ENCODE data around the gene RAPGEF3. TPM values are rescaled to one million over a fixed set of nuclear protein-coding genes. Genes with fewer than 3 reads are reported as not detected.
A peak's percentile ranks its signal among the peaks of the same experiment; 100 is the strongest.

Gene RAPGEF3
- total and polyA plus RNA-seq, 9 of the 15 experiments (the other 6 are each of a cell fraction or from before 2014, with no cell fraction given) = 0.03 to 0.78 (median 0.37) TPM; not detected in 1

DNA sequence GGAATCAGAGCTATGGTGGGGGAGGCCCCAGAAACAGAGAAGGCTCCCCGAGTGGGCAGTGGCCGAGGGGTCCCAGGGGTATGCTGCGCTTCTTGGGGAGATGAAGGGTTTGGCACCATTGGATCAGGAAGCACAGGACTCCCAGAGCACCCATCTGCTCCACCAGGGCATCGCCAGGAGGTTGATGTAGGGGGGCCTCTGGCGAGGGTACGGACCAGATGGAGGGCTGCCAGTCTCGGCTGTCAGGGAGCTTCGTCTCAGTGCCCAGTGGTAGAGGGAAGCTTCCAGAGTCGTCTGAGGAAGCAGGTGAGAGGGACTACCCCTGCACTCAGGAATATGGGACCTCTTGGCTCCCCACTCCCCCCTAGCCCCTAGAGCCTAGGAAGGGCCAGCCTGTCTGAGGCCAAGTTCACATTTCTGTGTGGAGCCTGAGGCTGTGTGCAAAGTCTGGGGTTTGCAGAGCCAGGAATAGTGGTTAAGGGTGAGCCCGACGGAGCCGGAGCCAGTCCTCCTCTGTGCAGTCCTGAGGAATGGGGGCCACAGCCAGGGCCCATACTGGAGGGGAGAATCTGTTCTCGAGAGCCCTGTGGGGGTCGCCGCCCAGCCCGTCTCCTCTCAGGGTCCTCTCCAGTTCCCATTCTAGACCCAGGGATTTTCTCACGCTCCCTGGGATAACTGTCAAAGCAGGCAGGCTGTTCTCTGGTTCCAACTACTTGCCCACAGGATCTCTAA is 24.5 kb upstream of the RAPGEF3 start:
- FAIRE-seq = no peak
- no peaks in the 10 kb centered on the region for H3K27me3 ChIP-seq (ENCODE audit: control insufficient read depth in 2 of 2, insufficient read depth in 2 of 2, low read length in 2 of 2)
- peaks cover 17% of the 10 kb centered on the region; the same call in 1 of the 2 replicates for H4K20me1 ChIP-seq (replicated peaks; ENCODE audit: control insufficient read depth, insufficient read depth, low read length)
- intact Hi-C loops (cut with micrococcal nuclease) = no loop called here
- no peaks in the 10 kb centered on the region for H3K9me1 ChIP-seq (ENCODE audit: control insufficient read depth, insufficient read depth, low read length)
- POLR2A ChIA-PET = interaction anchor here (0.6 to 2.8 kb wide), 4 partner anchors 10 to 405 kb away, joined by 3 to 8 read pairs (median 4); partner anchors contain the start of gene SLC48A1
- H3K9me3 ChIP-seq (replicated peaks; ENCODE audit: control insufficient read depth, insufficient read depth, low read depth, low read length) = no peaks in the 10 kb centered on the region
- H3K9ac ChIP-seq (ENCODE audit: insufficient read depth in 1 of 2, low read depth in 2 of 2, low read length in 2 of 2) = peak overlapping the region in 1 of 2 experiments; percentile 14; a peak in 2 of 4 replicates
- H3K4me2 ChIP-seq (ENCODE audit: insufficient read depth, low read length) = no peak overlapping the region
- DNase-seq (ENCODE audit: extremely low read depth in 1 of 4, low spot score in 3 of 4) = no peak
- no peak overlapping the region for H3K27ac ChIP-seq (ENCODE audit: extremely low read depth, low read depth, low read length)
- CTCF ChIA-PET (ENCODE audit: low intra/inter-chr PET ratio) = no interaction called here
- H3K4me1 ChIP-seq (replicated peaks in 1 of 2; ENCODE audit: control insufficient read depth in 2 of 2, insufficient read depth in 2 of 2, low read length in 2 of 2) = peaks cover 10 to 47% of the 10 kb centered on the region in 2 experiments
- WGBS (ENCODE audit: insufficient coverage, low coverage, missing lambda C conversion rate) = 80% methylated on average over 10 of the region's 17 CpGs
- H3K4me3 ChIP-seq = no peak overlapping the region
- in situ Hi-C loops (cut with MboI) = no loop called here
- peaks cover 90% of the 10 kb centered on the region; the same call in 2 of the 3 replicates for H3K36me3 ChIP-seq (ENCODE audit: control insufficient read depth, insufficient read depth, low read length)
- ATAC-seq = no peak
- peaks cover 20% of the 10 kb centered on the region for H3K79me2 ChIP-seq (ENCODE audit: control insufficient read depth, insufficient read depth, low read length)
- H2AFZ ChIP-seq (ENCODE audit: low read depth, low read length) = no peak overlapping the region
- BruUV-seq (replicated peaks) = TSS peak; percentile 52
- no peak for TF ChIP-seq JUN (IDR thresholded peaks at IDR 0.05; ENCODE audit: borderline replicate concordance, low read depth, low read length)
- no peak for TF ChIP-seq JUN (CRISPR knock-in tag; IDR thresholded peaks at IDR 0.05; ENCODE audit: borderline replicate concordance)
- no peak for TF ChIP-seq ARID3A (IDR thresholded peaks at IDR 0.05; ENCODE audit: borderline replicate concordance, low read depth, low read length)
- TF ChIP-seq, protein P1, sequence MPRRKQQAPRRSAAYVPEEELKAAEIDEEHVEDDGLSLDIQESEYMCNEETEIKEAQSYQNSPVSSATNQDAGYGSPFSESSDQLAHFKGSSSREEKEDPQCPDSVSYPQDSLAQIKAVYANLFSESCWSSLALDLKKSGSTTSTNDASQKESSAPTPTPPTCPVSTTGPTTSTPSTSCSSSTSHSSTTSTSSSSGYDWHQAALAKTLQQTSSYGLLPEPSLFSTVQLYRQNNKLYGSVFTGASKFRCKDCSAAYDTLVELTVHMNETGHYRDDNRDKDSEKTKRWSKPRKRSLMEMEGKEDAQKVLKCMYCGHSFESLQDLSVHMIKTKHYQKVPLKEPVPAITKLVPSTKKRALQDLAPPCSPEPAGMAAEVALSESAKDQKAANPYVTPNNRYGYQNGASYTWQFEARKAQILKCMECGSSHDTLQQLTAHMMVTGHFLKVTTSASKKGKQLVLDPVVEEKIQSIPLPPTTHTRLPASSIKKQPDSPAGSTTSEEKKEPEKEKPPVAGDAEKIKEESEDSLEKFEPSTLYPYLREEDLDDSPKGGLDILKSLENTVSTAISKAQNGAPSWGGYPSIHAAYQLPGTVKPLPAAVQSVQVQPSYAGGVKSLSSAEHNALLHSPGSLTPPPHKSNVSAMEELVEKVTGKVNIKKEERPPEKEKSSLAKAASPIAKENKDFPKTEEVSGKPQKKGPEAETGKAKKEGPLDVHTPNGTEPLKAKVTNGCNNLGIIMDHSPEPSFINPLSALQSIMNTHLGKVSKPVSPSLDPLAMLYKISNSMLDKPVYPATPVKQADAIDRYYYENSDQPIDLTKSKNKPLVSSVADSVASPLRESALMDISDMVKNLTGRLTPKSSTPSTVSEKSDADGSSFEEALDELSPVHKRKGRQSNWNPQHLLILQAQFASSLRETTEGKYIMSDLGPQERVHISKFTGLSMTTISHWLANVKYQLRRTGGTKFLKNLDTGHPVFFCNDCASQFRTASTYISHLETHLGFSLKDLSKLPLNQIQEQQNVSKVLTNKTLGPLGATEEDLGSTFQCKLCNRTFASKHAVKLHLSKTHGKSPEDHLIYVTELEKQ (CRISPR knock-in tag; IDR thresholded peaks at IDR 0.05) = no peak
- TF ChIP-seq FUS (optimal IDR thresholded peaks at IDR 0.05; ENCODE audit: low read depth, low read length) = no peak
- TF ChIP-seq RBM22 (IDR thresholded peaks at IDR 0.05; ENCODE audit: low read depth, low read length, poor library complexity, severe bottlenecking) = peak; percentile 27
- TF ChIP-seq KLF13 (tag; IDR thresholded peaks at IDR 0.05; ENCODE audit: borderline replicate concordance, low read depth) = no peak
- TF ChIP-seq MAZ (CRISPR knock-in tag; conservative IDR thresholded peaks at IDR 0.05 in 1 of 2, IDR thresholded peaks at IDR 0.05 in 1 of 2) = no peak
- TF ChIP-seq SP2 (IDR thresholded peaks at IDR 0.05; ENCODE audit: extremely low read depth, low read depth, low read length, poor library complexity, severe bottlenecking) = no peak
- no peak for TF ChIP-seq TARDBP (IDR thresholded peaks at IDR 0.05)
- TF ChIP-seq, protein P2, sequence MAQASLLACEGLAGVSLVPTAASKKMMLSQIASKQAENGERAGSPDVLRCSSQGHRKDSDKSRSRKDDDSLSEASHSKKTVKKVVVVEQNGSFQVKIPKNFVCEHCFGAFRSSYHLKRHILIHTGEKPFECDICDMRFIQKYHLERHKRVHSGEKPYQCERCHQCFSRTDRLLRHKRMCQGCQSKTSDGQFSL (CRISPR knock-in tag; IDR thresholded peaks at IDR 0.05) = no peak
- TF ChIP-seq, protein P2 (tag; IDR thresholded peaks at IDR 0.05) = no peak
- TF ChIP-seq GMEB1 (CRISPR knock-in tag; IDR thresholded peaks at IDR 0.05) = no peak
